AG09319 (cell line): Measurements from ENCODE around the gene DCP1B.

Experiments used
- DNase-seq: peaks from one replicate; pipeline ENCODE4 v3.0.0-alpha.2; 2010; ENCODE audit warnings: low read depth; ENCODE audit errors: extremely low read depth
- CTCF ChIP-seq: IDR thresholded peaks from 2 replicates; pipeline ENCODE4 v1.5.1; 2011; ENCODE audit warnings: low read depth, mild to moderate bottlenecking, inconsistent platforms, low read length, moderate library complexity

DCP1B gene

GRCh38 chr12:1989111-1989510 is 15.1 kb downstream of the DCP1B start:
- DNase-seq: no peak
- no peak for TF ChIP-seq CTCF

GRCh38 chr12:1984759-1985158 is 19.5 kb downstream of the DCP1B start:
- no peak for TF ChIP-seq CTCF
- DNase-seq: no peak

DNA sequence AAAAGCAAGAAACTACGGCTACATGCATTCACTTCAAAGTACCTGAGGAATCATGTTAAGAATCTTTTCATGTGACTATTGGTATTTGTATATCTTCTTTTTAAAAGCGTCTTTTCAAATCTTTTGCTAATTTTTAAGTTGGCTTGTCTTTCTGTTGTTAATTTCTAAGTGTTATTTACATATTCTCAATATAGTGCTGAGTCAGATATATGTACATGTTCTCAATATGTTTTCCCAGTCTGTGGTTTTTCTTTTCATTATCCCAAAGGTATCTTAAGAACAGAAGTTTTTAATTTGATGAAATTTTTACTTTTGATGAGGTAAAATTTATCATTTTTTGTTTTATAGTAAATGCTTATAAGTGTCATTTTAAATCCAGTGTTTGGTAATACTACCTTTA is 24.0 kb downstream of the DCP1B start:
- no peak for DNase-seq
- TF ChIP-seq CTCF: no peak

GRCh38 chr12:1978078-1978862 is 26.0 kb downstream of the DCP1B start:
- no peak for TF ChIP-seq CTCF
- DNase-seq: no peak

DNA sequence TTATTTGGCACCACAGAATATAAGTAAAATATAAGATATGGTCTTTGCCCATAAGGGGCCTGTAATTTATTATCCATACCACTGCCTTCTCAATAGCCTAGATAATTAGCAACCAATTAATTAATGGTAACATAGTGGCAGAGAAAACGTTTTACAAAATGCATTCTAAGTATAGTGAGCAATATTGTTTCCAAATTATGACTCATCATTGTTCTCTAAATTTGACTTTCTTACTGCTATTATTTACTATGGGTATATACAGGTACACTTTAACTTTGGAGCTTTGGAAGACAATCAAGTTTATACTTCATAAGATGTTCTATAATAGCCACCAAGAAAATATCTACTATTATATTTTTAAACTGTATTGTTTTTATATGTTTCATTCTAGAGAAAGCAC is 26.7 kb downstream of the DCP1B start:
- TF ChIP-seq CTCF: no peak
- no peak for DNase-seq

DNA sequence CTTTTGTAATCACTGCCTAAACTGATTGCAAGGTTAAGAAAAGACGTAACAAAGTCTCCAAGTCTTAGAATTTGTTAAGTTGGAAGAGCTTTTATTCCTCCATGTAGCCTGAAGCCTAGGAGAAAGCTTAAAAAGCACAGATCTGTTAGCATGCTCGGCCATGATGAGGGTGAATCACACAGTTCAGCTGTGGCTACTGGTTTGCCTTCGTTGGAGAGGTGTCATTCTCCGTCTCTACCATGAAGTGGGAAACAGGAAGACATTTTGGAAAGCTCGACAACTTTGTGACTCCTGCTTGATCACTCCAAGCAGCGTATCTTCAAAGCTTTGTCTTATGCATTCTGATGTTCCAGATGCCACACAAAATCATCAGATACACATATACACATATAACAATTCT is 27.1 kb downstream of the DCP1B start:
- no peak for TF ChIP-seq CTCF
- no peak for DNase-seq

DNA sequence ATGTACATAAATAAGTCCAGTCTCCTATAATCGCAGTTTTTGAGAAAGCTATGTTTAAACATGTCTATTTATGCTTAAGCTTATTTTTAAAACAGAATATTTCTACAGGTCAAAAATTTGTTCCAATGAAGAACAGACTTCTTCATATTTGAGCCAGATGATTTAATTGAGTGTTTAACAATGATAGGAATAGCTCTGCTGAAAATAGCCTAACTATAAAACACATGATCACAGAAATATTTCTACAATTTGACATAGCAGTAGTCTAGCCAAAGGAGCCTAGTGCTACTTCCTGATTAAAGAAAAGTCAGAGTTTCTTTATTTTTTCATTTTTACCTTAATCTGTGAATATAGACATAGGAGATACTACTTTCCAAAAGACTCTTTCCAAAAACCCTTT is 29.4 kb downstream of the DCP1B start:
- DNase-seq: no peak
- no peak for TF ChIP-seq CTCF
